Endodermal cell (in vitro differentiated cells): ENCODE data around the gene OPRL1. TPM values are rescaled to one million over a fixed set of nuclear protein-coding genes. Genes with fewer than 3 reads are reported as not detected.
A peak's percentile ranks its signal among the peaks of the same experiment; 100 is the strongest.

Source experiments
- DNase-seq: peaks from one replicate; pipeline ENCODE4 v3.0.0-alpha.2; 2017
- H3K27ac ChIP-seq: 2 replicates; pipeline ENCODE4 v1.5.1; 2013; ENCODE audit warnings: mild to moderate bottlenecking, low read depth, low read length, moderate library complexity
- H3K27me3 ChIP-seq: 2 replicates; pipeline ENCODE4 v1.6.1; 2013; ENCODE audit warnings: mild to moderate bottlenecking, low read length, moderate library complexity; ENCODE audit not compliant: insufficient read depth, control insufficient read depth, poor library complexity, severe bottlenecking
- H3K36me3 ChIP-seq: 2 replicates; pipeline ENCODE4 v1.7.0; 2013; ENCODE audit warnings: mild to moderate bottlenecking, low read length, moderate library complexity; ENCODE audit not compliant: control insufficient read depth, insufficient read depth
- H3K4me1 ChIP-seq: one replicate; pipeline ENCODE4 v1.7.0; 2013; ENCODE audit warnings: low read length; ENCODE audit not compliant: control insufficient read depth, insufficient read depth
- H3K4me3 ChIP-seq: 2 replicates; pipeline ENCODE4 v1.5.1; 2013; ENCODE audit warnings: mild to moderate bottlenecking, low read length, moderate library complexity
- H3K9ac ChIP-seq: 2 replicates; pipeline ENCODE4 v1.6.1; 2013; ENCODE audit warnings: mild to moderate bottlenecking, low read length, moderate library complexity; ENCODE audit not compliant: poor library complexity, severe bottlenecking; ENCODE audit errors: extremely low read depth
- H3K9me3 ChIP-seq: 2 replicates; pipeline ENCODE4 v1.6.1; 2013; ENCODE audit warnings: mild to moderate bottlenecking, low read length, moderate library complexity; ENCODE audit not compliant: control insufficient read depth
- H3K27ac Mint-ChIP-seq: 2 replicates; pipeline ENCODE4 v1.8.0; 2020; ENCODE audit warnings: mixed read lengths
- H3K27me3 Mint-ChIP-seq: 2 replicates; pipeline ENCODE4 v1.8.0; 2021; ENCODE audit warnings: mild to moderate bottlenecking, mixed read lengths; ENCODE audit not compliant: insufficient read depth
- H3K36me3 Mint-ChIP-seq: 2 replicates; pipeline ENCODE4 v1.8.0; 2020; ENCODE audit warnings: low read depth, mixed read lengths
- H3K4me1 Mint-ChIP-seq: 2 replicates; pipeline ENCODE4 v1.8.0; 2020; ENCODE audit warnings: mixed read lengths
- H3K4me3 Mint-ChIP-seq: 2 replicates; pipeline ENCODE4 v1.8.0; 2020; ENCODE audit warnings: mild to moderate bottlenecking, moderate library complexity, mixed read lengths
- H3K9me3 Mint-ChIP-seq: 2 replicates; pipeline ENCODE4 v1.8.0; 2020; ENCODE audit warnings: mild to moderate bottlenecking, mixed read lengths
- CTCF ChIP-seq: fragments of 200-600 bp; sonication (generic); conservative IDR thresholded peaks from 2 replicates; pipeline ENCODE4 v1.5.0; 2021; ENCODE audit warnings: antibody characterized with exemption, mild to moderate bottlenecking
- WGBS, 2 experiments: methylation state at CpG; one replicate each; pipeline versions ENCODE4 v1.1.5 to v1.1.7; 2013; ENCODE audit warnings: missing lambda C conversion rate in 2 of 2, mixed read lengths in 1 of 2; ENCODE audit not compliant: insufficient coverage in 1 of 2, insufficient read length in 1 of 2; 5-methylcytosine and 5-hydroxymethylcytosine counted together
- long read RNA-seq, 4 experiments: library from polyadenylated mRNA in 2 of 4; library from RNA in 1 of 4; library from capped mRNA in 1 of 4; stranded (forward) in 3 of 4; unstranded in 1 of 4; transcript quantifications; one replicate each; pipeline ENCODE4 v2.0.0, GENCODE V29; 2020 to 2021; ENCODE audit warnings: inconsistent platforms in 1 of 4
- polyA plus RNA-seq, 2 experiments: library from polyadenylated mRNA; stranded (reverse); fragments of 50-300 nt; gene quantifications; one replicate each; pipeline ENCODE4 v1.2.3, GENCODE V29; 2013
- total RNA-seq, 2 donors: library from RNA; stranded (reverse); fragmentation: NEBNext Ultra II Directional in 1 of 2; extraction: Animal tissue kit (Norgen Biotek cat#: 25700) in 1 of 2; gene quantifications; 2 replicates in 1 of 2; 3 replicates in 1 of 2; pipeline ENCODE4 v1.2.1, GENCODE V29; 2021

Gene OPRL1
- 1 to 10 TPM; 4.1 to 5.5 TPM for total RNA-seq
- polyA plus RNA-seq (2013, experiment 1 of 2): 3.0 TPM
- 2.8 TPM for polyA plus RNA-seq (2013, experiment 2 of 2)
- long read RNA-seq, experiment 1: 0 reads
- long read RNA-seq, experiment 2, partial matches to known transcripts: 0 of 10 reads
- long read RNA-seq, experiment 2, other reads (novel, unspliced or antisense): 5 of 10 reads
- long read RNA-seq, experiment 3, partial matches to known transcripts: 3 of 10 reads
- long read RNA-seq, experiment 3, other reads (novel, unspliced or antisense): 1 of 10 reads
- long read RNA-seq, experiment 4: 0 reads

- 14 to 17% methylated on average over 30 to 62 of the region's 62 CpGs for WGBS, 2 experiments
- H3K9me3 Mint-ChIP-seq: no peaks in the 10 kb centered on the region
- Histone ChIP-seq H3K9ac (peak within 1 kb of the TSS; percentile 71), H3K4me3 (peak within 1 kb of the TSS; percentile 84), H3K36me3 (no peaks in the 10 kb centered on the region), H3K4me1 (no peaks in the 10 kb centered on the region), H3K27ac (no peak within 1 kb of the TSS), H3K9me3 (no peaks in the 10 kb centered on the region), H3K27me3 (peaks cover 25% of the 10 kb centered on the region)
- H3K4me1 Mint-ChIP-seq: peaks cover 19% of the 10 kb centered on the region
- no peak for DNase-seq
- peaks cover 33% of the 10 kb centered on the region for H3K27me3 Mint-ChIP-seq
- TF ChIP-seq CTCF: no peak
- no peaks in the 10 kb centered on the region for H3K36me3 Mint-ChIP-seq
- peak within 1 kb of the TSS; percentile 75 for H3K4me3 Mint-ChIP-seq
- H3K27ac Mint-ChIP-seq: no peak within 1 kb of the TSS
Measured at GRCh38 chr20:64080013-64080812, at the start of gene OPRL1. OPRL1 (plus strand) TSS chr20:64080082; CDS start chr20:64092721, 12,639 bp downstream.

GRCh38 chr20:64030371-64031134, 49.3 kb upstream of the OPRL1 start:
- peak overlapping the region; percentile 39 for H3K27ac Mint-ChIP-seq
- DNase-seq: no peak
- no peak overlapping the region for H3K27ac ChIP-seq
- no peak overlapping the region for H3K4me3 Mint-ChIP-seq
- no peaks in the 10 kb centered on the region for H3K27me3 ChIP-seq
- 76 to 85% methylated on average over 18 to 20 of the region's 20 CpGs for WGBS, 2 experiments
- H3K9ac ChIP-seq: no peak overlapping the region
- H3K27me3 Mint-ChIP-seq: peaks cover 1% of the 10 kb centered on the region
- H3K4me1 ChIP-seq: peaks cover 15% of the 10 kb centered on the region
- peaks cover 22% of the 10 kb centered on the region for H3K4me1 Mint-ChIP-seq
- no peak for TF ChIP-seq CTCF
- H3K36me3 ChIP-seq: peaks cover 40% of the 10 kb centered on the region
- no peaks in the 10 kb centered on the region for H3K9me3 ChIP-seq
- no peaks in the 10 kb centered on the region for H3K9me3 Mint-ChIP-seq
- H3K36me3 Mint-ChIP-seq: peaks cover 65% of the 10 kb centered on the region
- no peak overlapping the region for H3K4me3 ChIP-seq

DNA sequence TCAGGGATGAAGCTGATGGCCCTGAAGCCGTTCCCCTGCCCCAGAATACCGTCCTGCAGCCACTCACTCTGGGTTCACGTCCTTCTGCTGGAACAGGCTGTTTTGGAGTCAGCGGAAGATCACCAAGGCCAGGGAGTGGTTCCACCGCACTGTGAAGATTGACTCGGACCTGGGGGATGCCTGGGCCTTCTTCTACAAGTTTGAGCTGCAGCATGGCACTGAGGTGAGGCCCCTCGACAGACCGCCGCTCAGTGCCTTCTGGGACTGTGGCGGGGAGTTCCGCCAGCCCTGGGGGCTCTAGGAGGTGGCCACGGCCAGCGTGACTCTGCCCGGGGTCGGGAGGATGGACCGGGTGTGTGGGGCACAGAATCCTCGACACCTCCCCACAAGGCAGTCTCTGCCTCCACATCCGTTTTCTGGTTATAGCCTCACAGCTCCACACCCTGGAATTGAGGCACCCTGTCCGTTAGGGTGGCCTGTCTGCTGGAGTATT, 48.0 kb upstream of the OPRL1 start:
- Mint-ChIP-seq H3K4me3 (no peak overlapping the region), H3K4me1 (peaks cover 30% of the 10 kb centered on the region), H3K9me3 (no peaks in the 10 kb centered on the region), H3K27me3 (peaks cover 1% of the 10 kb centered on the region), H3K27ac (no peak overlapping the region), H3K36me3 (peaks cover 53% of the 10 kb centered on the region)
- 95% methylated on average over 12 to 19 of the region's 19 CpGs for WGBS, 2 experiments
- no peak for DNase-seq
- peaks cover 22% of the 10 kb centered on the region for H3K4me1 ChIP-seq
- no peak overlapping the region for H3K27ac ChIP-seq
- TF ChIP-seq CTCF: no peak
- H3K27me3 ChIP-seq: no peaks in the 10 kb centered on the region
- H3K9me3 ChIP-seq: no peaks in the 10 kb centered on the region
- no peak overlapping the region for H3K4me3 ChIP-seq
- no peak overlapping the region for H3K9ac ChIP-seq
- peaks cover 35% of the 10 kb centered on the region for H3K36me3 ChIP-seq
